Neuron (in vitro differentiated cells): Measurements from ENCODE around the gene UGT1A6.

Experiments used
- H2AFZ ChIP-seq: one replicate; pipeline ENCODE4 v1.6.1; 2013; ENCODE audit warnings: low read depth, mild to moderate bottlenecking, inconsistent platforms, low read length, moderate library complexity
- H3K27me3 ChIP-seq: one replicate; pipeline ENCODE4 v1.6.1; 2013; ENCODE audit warnings: low read length; ENCODE audit not compliant: insufficient read depth
- H3K36me3 ChIP-seq: one replicate; pipeline ENCODE4 v1.6.1; 2013; ENCODE audit warnings: low read length; ENCODE audit not compliant: insufficient read depth
- H3K4me1 ChIP-seq: one replicate; pipeline ENCODE4 v1.6.1; 2013; ENCODE audit warnings: low read length; ENCODE audit not compliant: insufficient read depth
- H3K4me3 ChIP-seq: 2 replicates; pipeline ENCODE4 v1.5.1; 2013; ENCODE audit warnings: mild to moderate bottlenecking, low read length, moderate library complexity
- H3K9me3 ChIP-seq: one replicate; pipeline ENCODE4 v1.6.1; 2013; ENCODE audit warnings: low read length

The UGT1A6 gene

GRCh38 chr2:233772153-233772552, 79.5 kb downstream of the UGT1A6 start:
- no peaks in the 10 kb centered on the region for H3K36me3 ChIP-seq
- peaks cover 15% of the 10 kb centered on the region for H3K9me3 ChIP-seq
- H3K4me3 ChIP-seq: no peak overlapping the region
- H3K4me1 ChIP-seq: peaks cover 10% of the 10 kb centered on the region
- no peak overlapping the region for H2AFZ ChIP-seq
- no peaks in the 10 kb centered on the region for H3K27me3 ChIP-seq

DNA sequence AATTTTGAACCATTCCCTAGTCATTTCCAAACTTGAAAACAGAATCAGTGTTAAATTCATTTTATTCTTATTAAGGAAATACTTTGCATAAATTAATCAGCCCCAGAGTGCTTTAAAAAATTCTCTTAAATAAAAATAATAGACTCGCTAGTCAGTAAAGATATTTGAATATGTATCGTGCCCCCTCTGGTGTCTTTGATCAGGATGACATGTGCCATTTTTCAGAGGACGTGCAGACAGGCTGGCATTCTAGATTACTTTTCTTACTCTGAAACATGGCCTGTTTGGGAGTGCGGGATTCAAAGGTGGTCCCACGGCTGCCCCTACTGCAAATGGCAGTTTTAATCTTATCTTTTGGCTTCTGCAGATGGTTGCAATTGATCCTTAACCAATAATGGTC, 79.9 kb downstream of the UGT1A6 start:
- Histone ChIP-seq H3K4me1 (peaks cover 6% of the 10 kb centered on the region), H3K27me3 (no peaks in the 10 kb centered on the region), H3K4me3 (no peak overlapping the region), H3K9me3 (peaks cover 17% of the 10 kb centered on the region), H2AFZ (no peak overlapping the region), H3K36me3 (no peaks in the 10 kb centered on the region)

DNA sequence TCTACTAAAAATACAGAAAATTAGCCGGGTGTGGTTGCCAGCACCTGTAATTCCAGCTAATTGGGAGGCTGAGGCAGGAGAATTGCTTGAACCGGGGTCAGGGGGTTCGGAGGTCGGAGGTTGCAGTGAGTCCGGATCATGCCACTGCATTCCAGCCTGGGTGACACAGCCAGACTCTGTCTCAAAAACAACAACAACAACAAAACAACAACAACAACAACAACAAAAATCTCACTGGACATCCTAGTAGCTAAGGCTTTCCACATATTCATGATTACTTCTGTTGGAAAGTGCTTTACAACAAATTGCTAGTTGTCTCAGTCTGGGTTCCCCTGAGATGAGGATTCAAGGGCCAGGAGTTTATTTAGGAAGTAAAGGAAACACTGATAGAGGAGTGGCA, 81.2 kb downstream of the UGT1A6 start:
- H2AFZ ChIP-seq: no peak overlapping the region
- peaks cover 17% of the 10 kb centered on the region for H3K9me3 ChIP-seq
- H3K4me3 ChIP-seq: no peak overlapping the region
- H3K36me3 ChIP-seq: no peaks in the 10 kb centered on the region
- no peaks in the 10 kb centered on the region for H3K4me1 ChIP-seq
- H3K27me3 ChIP-seq: no peaks in the 10 kb centered on the region

- Histone ChIP-seq H3K36me3 (no peaks in the 10 kb centered on the region), H3K27me3 (no peaks in the 10 kb centered on the region), H3K4me3 (no peak overlapping the region), H3K9me3 (peaks cover 12% of the 10 kb centered on the region), H2AFZ (no peak overlapping the region), H3K4me1 (no peaks in the 10 kb centered on the region)
These were observed 82.7 kb downstream of the UGT1A6 start for GRCh38 chr2:233775414-233775813.

DNA sequence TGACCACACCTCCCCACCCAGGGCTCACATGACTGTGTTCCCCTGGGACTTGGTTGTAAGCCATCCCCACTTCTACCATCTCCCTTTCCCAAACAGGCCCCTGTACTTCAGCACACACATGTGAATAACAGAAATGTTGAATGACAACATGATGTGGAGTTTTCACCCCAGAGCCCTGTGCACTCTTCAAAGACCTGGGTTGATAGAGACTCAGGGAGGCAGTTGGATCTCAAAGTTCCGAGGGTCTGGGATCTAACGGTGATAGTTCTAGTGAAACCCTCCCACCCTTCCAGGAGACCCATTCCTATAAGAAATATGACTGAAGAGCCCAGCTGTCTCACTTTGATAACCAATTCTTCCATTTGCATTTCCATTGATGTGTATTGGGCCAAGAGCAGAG, 85.3 kb downstream of the UGT1A6 start, which contains the start of gene MROH2A:
Gene MROH2A, plus strand, starts transcription at position 301 of the 400 bp plus-strand sequence. CDS start 1,029 bp downstream, outside the sequence.
- no peaks in the 10 kb centered on the region for H3K36me3 ChIP-seq
- H2AFZ ChIP-seq: no peak within 1 kb of the TSS
- no peak within 1 kb of the TSS for H3K4me3 ChIP-seq
- peaks cover 12% of the 10 kb centered on the region for H3K9me3 ChIP-seq
- no peaks in the 10 kb centered on the region for H3K27me3 ChIP-seq
- no peaks in the 10 kb centered on the region for H3K4me1 ChIP-seq

- Histone ChIP-seq H3K36me3 (no peaks in the 10 kb centered on the region), H3K9me3 (peaks cover 12% of the 10 kb centered on the region), H2AFZ (no peak overlapping the region), H3K27me3 (no peaks in the 10 kb centered on the region), H3K4me1 (no peaks in the 10 kb centered on the region), H3K4me3 (no peak overlapping the region)
These were observed 87.0 kb downstream of the UGT1A6 start for GRCh38 chr2:233779722-233780121.

DNA sequence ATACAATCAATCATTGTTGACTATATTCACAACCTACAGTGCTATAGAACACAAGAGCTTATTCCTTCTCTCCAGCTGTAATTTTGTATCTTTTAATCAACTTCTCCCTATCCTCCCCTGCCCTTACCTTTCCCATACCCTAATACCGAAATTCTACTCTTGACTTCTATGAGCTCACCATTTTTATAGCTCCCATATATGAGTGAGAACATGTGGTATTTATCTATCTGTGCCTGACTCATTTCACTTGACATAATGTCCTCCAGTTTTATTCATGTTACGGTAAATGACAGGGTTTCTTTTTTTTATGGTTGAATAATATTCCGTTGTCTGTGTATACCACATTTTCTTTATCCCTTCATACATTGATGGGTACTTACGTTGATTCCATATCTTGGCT, 88.1 kb downstream of the UGT1A6 start:
- Histone ChIP-seq H3K4me1 (no peaks in the 10 kb centered on the region), H3K36me3 (no peaks in the 10 kb centered on the region), H3K9me3 (peaks cover 4% of the 10 kb centered on the region), H3K4me3 (no peak overlapping the region), H3K27me3 (no peaks in the 10 kb centered on the region), H2AFZ (no peak overlapping the region)

DNA sequence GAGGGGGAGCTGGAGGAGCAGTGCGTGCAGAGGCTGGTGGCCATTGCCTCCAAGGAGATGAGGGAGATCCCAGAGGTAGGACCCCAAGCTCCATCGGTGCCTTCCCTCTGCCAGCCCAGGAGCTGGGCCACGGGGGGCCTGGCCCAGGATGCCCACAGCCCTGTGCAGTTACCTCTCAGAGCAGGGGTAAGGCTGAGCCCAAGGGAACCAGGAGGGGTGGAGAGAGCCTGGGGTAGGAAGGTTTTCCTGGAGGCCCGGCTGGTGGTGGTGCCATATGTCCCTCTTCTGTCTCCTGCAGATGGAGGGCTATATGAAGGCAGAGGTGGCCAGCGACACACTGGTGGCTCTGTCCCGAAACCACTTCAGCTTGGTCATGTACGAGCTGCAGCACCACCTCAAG, 96.9 kb downstream of the UGT1A6 start:
- Histone ChIP-seq H3K4me1 (no peaks in the 10 kb centered on the region), H2AFZ (no peak overlapping the region), H3K27me3 (peaks cover 3% of the 10 kb centered on the region), H3K36me3 (no peaks in the 10 kb centered on the region), H3K4me3 (no peak overlapping the region), H3K9me3 (peaks cover 3% of the 10 kb centered on the region)

GRCh38 chr2:233791151-233791882, 98.6 kb downstream of the UGT1A6 start:
- Histone ChIP-seq H3K4me3 (no peak overlapping the region), H3K4me1 (no peaks in the 10 kb centered on the region), H3K9me3 (no peaks in the 10 kb centered on the region), H3K36me3 (no peaks in the 10 kb centered on the region), H2AFZ (no peak overlapping the region), H3K27me3 (peaks cover 3% of the 10 kb centered on the region)

- Histone ChIP-seq H3K9me3 (no peaks in the 10 kb centered on the region), H3K4me3 (no peak overlapping the region), H3K36me3 (no peaks in the 10 kb centered on the region)
These were observed 99.2 kb downstream of the UGT1A6 start for GRCh38 chr2:233791883-233792329.

GRCh38 chr2:233792720-233793119, 100.0 kb downstream of the UGT1A6 start:
- H3K4me1 ChIP-seq: no peaks in the 10 kb centered on the region
- H2AFZ ChIP-seq: no peak overlapping the region
- H3K27me3 ChIP-seq: peaks cover 3% of the 10 kb centered on the region
- H3K4me3 ChIP-seq: no peak overlapping the region
- H3K9me3 ChIP-seq: no peaks in the 10 kb centered on the region
- H3K36me3 ChIP-seq: no peaks in the 10 kb centered on the region

More at GRCh38 chr2:233791883-233792329, 99.2 kb downstream of the UGT1A6 start:
- no peak overlapping the region for H2AFZ ChIP-seq
- no peaks in the 10 kb centered on the region for H3K4me1 ChIP-seq
- H3K27me3 ChIP-seq: peaks cover 3% of the 10 kb centered on the region

DNA sequence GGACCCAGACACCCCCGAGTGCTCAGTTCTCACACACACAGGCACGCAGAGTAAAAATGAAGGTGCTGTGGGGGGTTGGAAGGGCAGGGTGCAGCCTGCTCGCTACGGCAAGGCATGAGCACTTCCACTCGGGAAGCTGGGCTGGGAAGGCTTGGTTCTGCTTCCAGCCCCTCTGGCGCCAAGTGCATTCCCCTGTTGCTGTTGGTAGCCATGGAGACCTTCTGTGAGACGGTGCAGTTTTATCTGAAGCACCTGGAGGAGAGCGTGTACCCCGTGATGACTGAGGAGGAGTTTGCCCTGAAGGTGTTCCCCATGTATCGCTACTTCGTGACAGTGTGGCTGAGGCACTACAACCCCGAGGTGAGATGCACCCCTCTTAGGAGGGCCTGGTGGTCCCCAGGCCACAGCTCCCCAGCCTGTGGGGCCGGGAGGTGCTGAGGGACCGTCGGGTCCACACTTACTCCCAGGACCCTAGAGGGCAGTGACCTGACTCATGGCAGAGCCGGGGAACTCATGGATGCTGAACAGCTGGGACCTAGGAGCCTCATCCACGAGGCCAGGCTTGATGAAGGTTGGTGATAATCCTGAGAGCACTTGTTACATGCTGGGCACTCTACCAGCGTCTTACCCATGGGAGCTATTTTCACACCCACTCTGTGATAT, 100.9 kb downstream of the UGT1A6 start:
- Histone ChIP-seq H3K36me3 (no peaks in the 10 kb centered on the region), H3K9me3 (no peaks in the 10 kb centered on the region), H3K4me3 (no peak overlapping the region), H2AFZ (no peak overlapping the region), H3K4me1 (no peaks in the 10 kb centered on the region), H3K27me3 (peaks cover 3% of the 10 kb centered on the region)

DNA sequence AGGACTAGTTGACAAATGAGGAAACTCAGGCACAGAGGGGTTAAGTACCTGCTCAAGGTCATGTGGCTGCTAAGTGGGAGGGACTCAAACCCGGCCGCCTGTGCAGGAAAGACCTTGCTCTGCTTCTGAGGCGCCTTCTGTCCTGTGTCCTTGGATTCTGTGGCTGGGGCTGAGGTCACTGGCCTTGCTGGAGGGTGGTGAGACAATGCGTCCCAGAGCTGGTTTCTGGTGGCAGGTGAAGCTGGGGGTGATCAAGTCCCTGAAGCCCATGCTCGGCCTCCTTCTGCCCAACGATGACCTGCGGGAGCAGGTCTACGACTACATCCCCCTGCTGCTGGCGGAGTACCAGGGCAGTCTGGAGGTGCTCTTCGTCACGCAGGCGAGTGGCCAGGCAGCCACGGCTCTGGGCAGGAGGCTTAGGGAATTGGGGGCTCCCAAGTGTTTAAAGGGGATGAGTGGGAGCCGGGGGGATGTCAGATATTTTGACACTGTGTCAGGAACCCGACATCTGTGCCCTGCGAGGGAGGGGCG, 101.5 kb downstream of the UGT1A6 start:
- Histone ChIP-seq H3K9me3 (no peaks in the 10 kb centered on the region), H3K27me3 (peaks cover 3% of the 10 kb centered on the region), H3K36me3 (no peaks in the 10 kb centered on the region), H3K4me1 (no peaks in the 10 kb centered on the region), H3K4me3 (no peak overlapping the region), H2AFZ (no peak overlapping the region)
